GM13976 (cell line): Measurements from ENCODE around the gene BUB3.

Experiments used
- DNase-seq: peaks from one replicate; pipeline ENCODE4 v3.0.0; 2012; ENCODE audit warnings: low spot score
- in situ Hi-C: fragments of 300-500 bp; cut with MboI; formaldehyde crosslinking; loops from one replicate; pipeline ENCODE4 v1.12.0; 2022; ENCODE audit warnings: low sequenced_read_pairs, mixed read lengths, inconsistent platforms; ENCODE audit not compliant: unreplicated experiment
- TF ChIP-seq, protein P1 (sequence below): IDR thresholded peaks from 2 replicates; pipeline ENCODE4 v1.5.1; 2012; ENCODE audit warnings: borderline replicate concordance, mild to moderate bottlenecking; ENCODE audit not compliant: insufficient read depth; ENCODE audit errors: extremely low read depth, missing control alignments, control extremely low read depth

Gene BUB3

DNA sequence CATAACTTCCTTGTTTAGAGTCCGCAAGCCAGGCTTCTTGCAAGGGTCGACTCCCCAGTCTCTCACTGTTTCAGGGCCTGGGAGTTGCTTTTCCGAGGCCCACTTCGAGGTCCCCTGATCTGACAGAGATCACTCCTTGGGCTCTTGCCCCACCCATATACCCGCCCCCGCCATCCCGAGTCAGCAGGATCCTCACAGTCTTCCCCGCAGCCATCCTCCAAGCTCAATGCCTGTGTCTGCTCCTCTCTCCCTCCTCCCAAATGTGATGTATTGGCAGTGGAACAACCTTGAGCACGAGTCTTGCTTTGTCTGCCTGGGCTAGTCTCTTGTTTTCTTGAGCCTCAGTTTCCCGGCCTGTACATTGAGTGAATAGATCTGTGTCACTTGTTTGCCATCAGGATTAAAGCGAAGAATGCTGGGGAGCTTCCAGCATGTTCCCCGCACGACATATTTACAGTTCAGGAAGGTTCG lies 8.6 kb upstream of the BUB3 start:
- TF ChIP-seq, protein P1, sequence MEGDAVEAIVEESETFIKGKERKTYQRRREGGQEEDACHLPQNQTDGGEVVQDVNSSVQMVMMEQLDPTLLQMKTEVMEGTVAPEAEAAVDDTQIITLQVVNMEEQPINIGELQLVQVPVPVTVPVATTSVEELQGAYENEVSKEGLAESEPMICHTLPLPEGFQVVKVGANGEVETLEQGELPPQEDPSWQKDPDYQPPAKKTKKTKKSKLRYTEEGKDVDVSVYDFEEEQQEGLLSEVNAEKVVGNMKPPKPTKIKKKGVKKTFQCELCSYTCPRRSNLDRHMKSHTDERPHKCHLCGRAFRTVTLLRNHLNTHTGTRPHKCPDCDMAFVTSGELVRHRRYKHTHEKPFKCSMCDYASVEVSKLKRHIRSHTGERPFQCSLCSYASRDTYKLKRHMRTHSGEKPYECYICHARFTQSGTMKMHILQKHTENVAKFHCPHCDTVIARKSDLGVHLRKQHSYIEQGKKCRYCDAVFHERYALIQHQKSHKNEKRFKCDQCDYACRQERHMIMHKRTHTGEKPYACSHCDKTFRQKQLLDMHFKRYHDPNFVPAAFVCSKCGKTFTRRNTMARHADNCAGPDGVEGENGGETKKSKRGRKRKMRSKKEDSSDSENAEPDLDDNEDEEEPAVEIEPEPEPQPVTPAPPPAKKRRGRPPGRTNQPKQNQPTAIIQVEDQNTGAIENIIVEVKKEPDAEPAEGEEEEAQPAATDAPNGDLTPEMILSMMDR: no peak
- in situ Hi-C loops: no loop called here
- peak; percentile 26 for DNase-seq

GRCh38 chr10:123146013-123146893 lies 7.9 kb upstream of the BUB3 start:
- DNase-seq: peak; percentile 32
- TF ChIP-seq, protein P1: no peak
- in situ Hi-C loops: no loop called here

- in situ Hi-C loops: no loop called here
- TF ChIP-seq, protein P1: no peak
- DNase-seq: no peak
Measured at GRCh38 chr10:123146894-123147634, 7.1 kb upstream of the BUB3 start.

- peak; percentile 79 for DNase-seq
- TF ChIP-seq, protein P1: no peak
- in situ Hi-C loops: no loop called here
Measured at GRCh38 chr10:123147635-123148413, 6.4 kb upstream of the BUB3 start, which contains the start of gene HMX2. TSS of gene HMX2 (plus strand) at chr10:123148136. CDS start at chr10:123148379, 243 bp downstream.

GRCh38 chr10:123148414-123149161 lies 5.6 kb upstream of the BUB3 start:
- TF ChIP-seq, protein P1: no peak
- in situ Hi-C loops: no loop called here
- peak; percentile 52 for DNase-seq
